ENCODE data around the gene METTL26. TPM values are rescaled to one million over a fixed set of nuclear protein-coding genes. Genes with fewer than 3 reads are reported as not detected.

The METTL26 gene
- polyA plus RNA-seq, 2 of the 4 experiments (the other 2 are of a cell fraction): 47.2 to 78.3 TPM

GRCh38 chr16:643050-643368 is 6.9 kb upstream of the METTL26 start:
- peak overlapping the region; percentile 54; the same call in 2 of the 3 replicates for H3K4me3 ChIP-seq
- 91% methylated on average over 11 of the region's 13 CpGs for WGBS (ENCODE audit: missing lambda C conversion rate)
- no peaks in the 10 kb centered on the region for H3K9me3 ChIP-seq
- peak overlapping the region; percentile 64 to 94; a peak in 5 of 6 replicates for H3K27ac ChIP-seq
- peaks cover 46% of the 10 kb centered on the region for H3K4me1 ChIP-seq
- TF ChIP-seq HOXA7 (CRISPR knock-in tag; IDR thresholded peaks at IDR 0.05): no peak
- TF ChIP-seq ZC3H11A (IDR thresholded peaks at IDR 0.05): no peak
- TF ChIP-seq JUNB (IDR thresholded peaks at IDR 0.05): no peak
- no peak for TF ChIP-seq USF2 (IDR thresholded peaks at IDR 0.05)
- no peak for TF ChIP-seq RARB (CRISPR knock-in tag; IDR thresholded peaks at IDR 0.05)
- no peak for TF ChIP-seq CEBPB (IDR thresholded peaks at IDR 0.05)
- no peak for TF ChIP-seq CBX8 (IDR thresholded peaks at IDR 0.05)
- TF ChIP-seq HMGXB4 (CRISPR knock-in tag; IDR thresholded peaks at IDR 0.05; ENCODE audit: borderline replicate concordance): no peak
- TF ChIP-seq REST (IDR thresholded peaks at IDR 0.05): no peak
- TF ChIP-seq HOXB13 (CRISPR knock-in tag; IDR thresholded peaks at IDR 0.05; ENCODE audit: low read depth): no peak
- no peak for TF ChIP-seq ZFP36 (IDR thresholded peaks at IDR 0.05; ENCODE audit: borderline replicate concordance, partially characterized antibody)
- no peak for TF ChIP-seq PHF8 (IDR thresholded peaks at IDR 0.05; ENCODE audit: borderline replicate concordance, low read depth)
- no peak for TF ChIP-seq HES2 (IDR thresholded peaks at IDR 0.05)
- TF ChIP-seq POLR2A (IDR thresholded peaks at IDR 0.05; ENCODE audit: low read length): no peak
- no peak for TF ChIP-seq EHF (CRISPR knock-in tag; IDR thresholded peaks at IDR 0.05)
- no peak for TF ChIP-seq POLR2AphosphoS2 (conservative IDR thresholded peaks at IDR 0.05; ENCODE audit: low read length)
- no peak for TF ChIP-seq HDAC2 (IDR thresholded peaks at IDR 0.05)
- TF ChIP-seq SMC3 (IDR thresholded peaks at IDR 0.05): no peak
- no peak for TF ChIP-seq FOXS1 (CRISPR knock-in tag; IDR thresholded peaks at IDR 0.05)
- DNase-seq (ENCODE audit: low read depth in 1 of 2, low spot score in 1 of 2) (no peak), FAIRE-seq (no peak), ATAC-seq (no peak)
- peak overlapping the region; percentile 86 for H3K4me2 ChIP-seq
- CTCF ChIA-PET: interaction anchor here (0.6 to 2.0 kb wide), 5 partner anchors 14 to 95 kb away, joined by 3 to 10 read pairs (median 3); partner anchors contain the start of gene RAB40C
- POLR2A ChIA-PET: no interaction called here

GRCh38 chr16:642189-643049 is 6.3 kb upstream of the METTL26 start:
- TF ChIP-seq MAX (IDR thresholded peaks at IDR 0.05): peak; percentile 56
- TF ChIP-seq PHF8 (IDR thresholded peaks at IDR 0.05; ENCODE audit: borderline replicate concordance, low read depth): peak; percentile 8; the same call in 1 of the 2 replicates
- no peak for TF ChIP-seq ZFP36 (IDR thresholded peaks at IDR 0.05; ENCODE audit: borderline replicate concordance, partially characterized antibody)
- no peak for TF ChIP-seq NPAS2 (CRISPR knock-in tag; IDR thresholded peaks at IDR 0.05; ENCODE audit: borderline replicate concordance)
- no peak for TF ChIP-seq MAFK (IDR thresholded peaks at IDR 0.05; ENCODE audit: partially characterized antibody)
- no peak for TF ChIP-seq KDM1A (IDR thresholded peaks at IDR 0.05; ENCODE audit: low read depth)
- TF ChIP-seq E2F6 (IDR thresholded peaks at IDR 0.05; ENCODE audit: borderline replicate concordance, low read depth): peak; percentile 66; the same call in 1 of the 2 replicates
- TF ChIP-seq RARB (CRISPR knock-in tag; IDR thresholded peaks at IDR 0.05): no peak
- Histone ChIP-seq H3K4me1 (peaks cover 45% of the 10 kb centered on the region), H3K4me3 (peak overlapping the region; percentile 54), H3K4me2 (peak overlapping the region; percentile 86), H3K27ac (peak overlapping the region; percentile 64 to 94), H3K9me3 (no peaks in the 10 kb centered on the region)
- DNase-seq (ENCODE audit: low read depth in 1 of 2, low spot score in 1 of 2) (peak in 1 of 2 experiments; percentile 52), ATAC-seq (peak; percentile 25 to 38), FAIRE-seq (no peak)
- CTCF ChIA-PET: interaction anchor here (0.6 to 2.0 kb wide), 4 partner anchors 17 to 52 kb away, joined by 3 to 10 read pairs (median 3); partner anchors contain the start of gene RAB40C
- POLR2A ChIA-PET: no interaction called here
- WGBS (ENCODE audit: missing lambda C conversion rate): 13% methylated on average over 13 of the region's 72 CpGs

Data from A549 (cell line).